ENCODE data around the gene TOB1.

DNA sequence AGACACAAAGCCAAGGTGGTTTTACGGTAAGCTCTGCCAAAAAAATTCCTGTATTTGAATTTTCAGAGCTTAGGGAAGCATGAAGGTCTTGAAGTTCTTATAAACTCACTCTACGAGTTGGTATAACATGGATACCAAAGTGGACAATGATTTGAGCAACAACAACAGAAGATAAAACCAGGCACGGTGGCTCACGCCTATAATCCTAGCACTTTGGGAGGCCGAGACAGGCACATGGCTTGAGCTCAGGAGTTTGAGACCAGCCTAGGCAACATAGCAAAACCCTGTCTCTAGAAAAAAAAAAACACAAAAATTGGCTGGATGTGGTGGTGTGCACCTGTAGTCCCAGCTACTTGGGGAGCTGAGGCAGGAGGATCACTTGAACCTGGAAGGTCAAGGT lies 12.9 kb upstream of the TOB1 start:
- no peak for TF ChIP-seq POLR2AphosphoS5 (IDR thresholded peaks at IDR 0.05; ENCODE audit: low read depth, low read length)
- TF ChIP-seq POLR2A (IDR thresholded peaks at IDR 0.05; ENCODE audit: low read depth, low read length): no peak

Data from GM12892 (cell line).